HG03025 (cell line): ENCODE results near the gene HOXA9.

Experiments used
- ATAC-seq: cut with Tn5 transposase; IDR thresholded peaks from one replicate; pipeline ENCODE4 v1.9.1; 2021; ENCODE audit warnings: mild to moderate bottlenecking, moderate library complexity; ENCODE audit not compliant: unreplicated experiment, low FRiP score

The HOXA9 gene

GRCh38 chr7:27166531-27167505 lies 1.5 kb upstream of the HOXA9 start:
- ATAC-seq, result no peak

GRCh38 chr7:27165996-27166530 lies 726 bp upstream of the HOXA9 start:
- ATAC-seq, result no peak

GRCh38 chr7:27164367-27165088 lies 809 bp downstream of the HOXA9 start:
- ATAC-seq, result no peak

GRCh38 chr7:27164045-27164366 lies 1.3 kb downstream of the HOXA9 start:
- ATAC-seq, result no peak

GRCh38 chr7:27163288-27164044 lies 1.9 kb downstream of the HOXA9 start:
- ATAC-seq, result no peak

- ATAC-seq, result no peak
Observed at GRCh38 chr7:27162561-27163287, 2.6 kb downstream of the HOXA9 start.

- ATAC-seq, result no peak
Observed at GRCh38 chr7:27161721-27162560, 3.4 kb downstream of the HOXA9 start.

GRCh38 chr7:27161214-27161720 lies 4.1 kb downstream of the HOXA9 start:
- ATAC-seq, result no peak

- ATAC-seq, result no peak
Observed at GRCh38 chr7:27160546-27161213, 4.7 kb downstream of the HOXA9 start.

GRCh38 chr7:27160145-27160545 lies 5.2 kb downstream of the HOXA9 start:
- no peak for ATAC-seq

GRCh38 chr7:27159266-27160144 lies 5.8 kb downstream of the HOXA9 start:
- no peak for ATAC-seq

GRCh38 chr7:27158436-27159265 lies 6.7 kb downstream of the HOXA9 start:
- no peak for ATAC-seq

GRCh38 chr7:27157702-27158431 lies 7.5 kb downstream of the HOXA9 start:
- ATAC-seq, result no peak

- no peak for ATAC-seq
Observed at GRCh38 chr7:27156916-27157701, 8.2 kb downstream of the HOXA9 start.

GRCh38 chr7:27156508-27156898 lies 8.8 kb downstream of the HOXA9 start, which contains the start of gene HOXA7:
TSS of gene HOXA7 (minus strand) at chr7:27156675. CDS start at chr7:27156545, 130 bp downstream.
- no peak for ATAC-seq
